CMK (cell line): ENCODE results near the gene SLC7A4.
"Not testable (repeated sequence)": the region's sequence is repeated elsewhere in the genome, so short reads cannot be mapped to it uniquely, and the experiment has no call there.

ENCODE experiments used
- DNase-seq: peaks from one replicate; pipeline ENCODE4 v3.0.0-alpha.2; 2010; ENCODE audit warnings: low read depth

The SLC7A4 gene

DNA sequence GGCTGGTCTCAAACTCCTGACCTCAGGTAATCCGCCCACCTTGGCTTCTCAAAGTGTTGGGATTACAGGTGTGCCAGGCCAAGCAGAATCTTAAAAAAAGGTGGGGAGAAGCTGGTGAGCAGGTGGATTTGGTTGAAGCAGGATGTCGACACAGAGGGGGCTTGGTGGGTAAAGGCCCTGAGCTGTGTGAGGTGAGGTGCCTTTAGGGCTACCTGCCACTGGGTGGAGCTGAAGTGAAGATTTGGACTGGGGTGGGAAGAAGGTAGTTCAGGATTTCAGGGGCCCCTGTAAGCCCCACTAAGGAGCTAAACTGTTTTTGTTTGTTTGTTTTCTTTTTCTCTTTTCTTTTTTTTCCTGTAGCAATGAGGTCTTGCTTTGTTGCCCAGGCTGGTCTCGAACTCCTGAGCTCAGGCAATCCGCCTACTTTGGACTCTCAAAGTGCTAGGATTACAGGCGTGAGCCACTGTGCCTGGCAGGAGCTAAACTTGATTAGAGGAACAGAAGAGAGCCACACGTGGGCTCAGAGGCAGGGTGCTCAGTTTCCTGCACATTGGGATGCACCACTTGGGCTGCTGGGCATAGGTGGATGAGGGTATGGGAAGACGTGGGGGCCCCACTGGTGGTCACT lies 11.4 kb downstream of the SLC7A4 start:
- DNase-seq = no peak

DNA sequence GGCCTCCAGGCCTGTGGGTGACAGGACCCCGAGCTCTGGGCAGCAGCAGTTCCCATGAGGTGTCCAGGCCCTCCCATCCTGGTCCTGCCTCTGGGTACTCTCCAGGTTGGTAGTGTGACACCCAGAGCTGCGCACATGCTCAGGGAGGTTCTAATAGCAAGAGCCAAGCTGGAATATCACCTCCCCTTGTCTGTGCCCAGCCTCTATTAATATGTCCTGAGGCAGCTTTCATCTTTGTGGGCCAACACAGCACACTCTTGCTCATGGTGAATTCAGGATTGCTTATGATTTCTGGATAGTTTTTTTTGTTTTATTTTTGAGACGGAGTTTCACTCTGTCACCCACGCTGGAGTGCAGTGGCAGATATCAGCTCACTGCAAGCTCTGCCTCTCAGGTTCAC lies 14.0 kb downstream of the SLC7A4 start:
- no peak for DNase-seq

DNA sequence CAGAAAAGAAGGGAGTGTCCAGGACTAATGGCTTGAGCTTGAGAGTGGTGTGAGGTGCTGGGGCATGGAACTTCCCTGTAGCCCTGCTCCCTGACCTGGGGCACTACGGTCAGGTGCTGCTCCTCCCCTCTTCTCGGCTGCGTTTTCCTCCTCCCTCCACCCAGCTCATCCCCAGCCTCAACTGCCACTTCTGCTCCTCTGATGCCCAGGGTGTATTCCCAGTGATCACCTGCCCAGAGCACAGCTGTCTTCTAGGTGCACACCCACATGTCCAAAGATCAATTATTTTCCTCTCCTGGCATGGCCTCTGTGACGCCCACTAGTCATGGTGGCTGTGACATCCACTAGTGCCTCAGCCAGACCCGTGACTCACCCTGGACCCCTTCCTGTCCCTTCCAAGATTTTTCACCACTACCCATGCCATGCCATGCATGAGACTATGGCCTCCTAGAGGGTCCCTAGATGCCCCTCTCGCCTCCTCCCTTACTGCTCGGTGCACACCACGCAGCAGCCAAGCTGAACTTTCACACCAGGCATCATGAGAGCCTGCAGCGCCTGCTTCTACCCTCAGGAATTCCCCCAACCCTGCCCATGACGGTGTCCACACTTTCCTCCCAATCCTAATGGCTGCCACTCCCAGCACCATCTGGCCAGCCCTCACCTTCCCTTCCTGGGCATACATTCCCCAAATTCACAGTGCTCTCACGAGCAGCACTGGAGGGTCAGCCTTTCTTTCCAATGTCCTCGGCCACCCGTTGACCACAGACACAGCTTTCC lies 15.5 kb downstream of the SLC7A4 start:
- DNase-seq = no peak

DNA sequence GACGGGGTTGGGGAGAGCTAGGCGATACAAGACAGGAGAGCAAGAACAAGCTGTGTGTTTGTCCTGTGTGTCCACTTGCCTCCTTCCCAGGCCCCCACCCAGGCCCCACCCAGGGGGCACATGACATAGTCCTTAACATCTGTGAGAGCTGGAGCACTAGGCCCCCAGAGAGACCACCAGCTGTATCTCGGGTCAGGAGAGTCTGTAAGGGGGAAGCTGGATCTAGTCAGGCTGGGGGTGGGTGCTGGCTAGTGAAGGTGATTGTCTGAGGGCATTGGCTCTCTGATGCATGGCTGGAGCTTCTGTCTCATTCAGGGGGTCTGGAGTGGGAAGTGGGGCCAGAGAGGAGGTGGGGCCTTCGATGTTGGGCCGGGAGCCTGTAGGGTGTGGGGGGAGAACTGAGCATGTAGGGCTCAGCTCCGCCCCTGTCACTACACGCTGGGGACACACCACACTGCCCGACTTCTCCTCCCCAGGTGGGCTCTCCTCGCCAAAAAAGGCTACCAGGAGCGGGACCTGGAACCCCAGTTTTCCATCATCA lies 16.8 kb downstream of the SLC7A4 start:
- DNase-seq = no peak

DNA sequence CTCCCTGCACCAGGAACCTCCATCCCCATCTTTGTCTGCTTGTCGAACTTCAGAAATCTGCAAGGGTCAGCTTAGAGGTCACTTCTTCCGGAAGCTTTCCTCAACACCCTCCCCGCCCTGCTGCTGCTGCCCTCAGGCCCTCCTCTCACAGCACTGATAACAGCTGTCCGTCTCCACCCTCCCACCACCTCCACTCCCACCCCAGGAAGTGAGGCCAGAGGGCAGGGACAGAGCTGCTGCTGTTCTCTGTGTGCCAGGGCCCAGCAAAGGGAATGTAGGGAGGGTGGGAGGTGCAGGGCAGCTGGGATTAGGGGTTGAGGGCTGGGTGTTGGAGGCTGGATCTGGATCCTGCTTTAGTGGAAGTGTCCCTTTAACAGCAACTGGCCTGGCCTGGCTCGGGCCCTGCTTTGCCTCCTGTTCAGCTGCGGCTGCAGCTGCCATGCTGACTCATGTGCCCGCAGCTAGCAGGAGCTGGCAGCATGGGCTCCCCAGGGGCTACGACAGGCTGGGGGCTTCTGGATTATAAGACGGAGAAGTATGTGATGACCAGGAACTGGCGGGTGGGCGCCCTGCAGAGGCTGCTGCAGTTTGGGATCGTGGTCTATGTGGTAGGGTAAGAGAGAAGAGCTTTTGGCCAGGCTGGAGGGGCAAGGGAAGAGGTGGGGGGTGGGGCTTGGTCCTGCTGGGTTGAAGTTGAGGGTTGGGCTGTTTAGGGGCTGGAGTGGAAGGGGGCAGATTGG lies 17.5 kb downstream of the SLC7A4 start, which contains the start of gene P2RX6:
Gene P2RX6, plus strand, starts transcription at position 440 of the 740 bp plus-strand sequence. Its CDS starts 10 bp downstream, at position 450.
- DNase-seq = peak; percentile 79

DNA sequence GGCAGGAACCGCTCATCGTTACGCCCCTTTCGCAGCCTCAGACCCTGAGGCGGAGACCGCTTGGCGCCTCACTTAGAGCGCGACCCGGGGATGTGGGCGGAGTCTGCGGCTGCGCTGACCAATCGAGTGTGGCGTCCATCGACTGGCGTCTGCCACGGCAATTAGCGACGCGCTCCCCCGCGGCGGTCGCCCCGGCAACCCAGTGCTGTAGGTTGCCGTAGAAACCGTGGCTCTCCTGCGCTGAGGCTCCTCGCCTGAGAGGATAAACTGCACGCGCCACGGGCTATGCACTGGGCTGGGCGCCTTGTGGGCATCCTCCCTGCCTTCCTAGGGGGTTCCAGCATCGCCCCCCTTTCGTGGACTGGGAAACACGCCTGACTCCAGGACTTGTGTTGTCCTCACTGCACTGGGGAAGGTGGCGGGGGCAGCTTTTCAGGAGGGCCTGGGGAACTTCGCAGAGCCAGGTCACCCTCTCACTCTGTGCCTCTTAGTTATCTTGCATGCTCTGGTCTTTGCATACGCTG lies 18.1 kb downstream of the SLC7A4 start:
- peak; percentile 88 for DNase-seq

DNA sequence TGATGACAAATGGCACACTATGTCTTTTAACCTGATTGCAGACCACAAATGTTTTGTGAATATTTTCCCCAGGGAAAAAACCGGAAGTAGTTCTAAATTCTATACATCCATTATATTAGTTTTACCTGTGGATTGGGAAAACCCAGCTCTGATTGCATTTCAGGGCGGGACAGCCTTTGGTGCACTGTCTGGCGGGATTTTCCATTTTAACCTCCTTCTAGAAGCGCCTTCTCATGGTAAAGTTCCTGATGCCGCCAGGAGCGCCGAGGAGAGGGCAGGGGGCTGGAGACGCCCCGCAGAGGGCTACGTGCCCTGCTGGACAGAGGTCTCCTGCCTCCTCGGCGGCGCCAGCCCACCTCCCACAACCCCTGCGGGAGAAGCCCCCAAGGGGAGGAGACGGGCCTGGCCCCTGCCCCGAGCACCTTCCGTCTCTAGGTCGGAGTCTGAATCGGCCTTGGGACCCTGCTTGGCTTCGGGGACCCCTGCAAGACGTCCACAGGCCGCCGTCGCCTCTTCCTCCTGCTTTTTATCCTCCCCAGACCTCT lies 18.6 kb downstream of the SLC7A4 start:
- DNase-seq = no peak

DNA sequence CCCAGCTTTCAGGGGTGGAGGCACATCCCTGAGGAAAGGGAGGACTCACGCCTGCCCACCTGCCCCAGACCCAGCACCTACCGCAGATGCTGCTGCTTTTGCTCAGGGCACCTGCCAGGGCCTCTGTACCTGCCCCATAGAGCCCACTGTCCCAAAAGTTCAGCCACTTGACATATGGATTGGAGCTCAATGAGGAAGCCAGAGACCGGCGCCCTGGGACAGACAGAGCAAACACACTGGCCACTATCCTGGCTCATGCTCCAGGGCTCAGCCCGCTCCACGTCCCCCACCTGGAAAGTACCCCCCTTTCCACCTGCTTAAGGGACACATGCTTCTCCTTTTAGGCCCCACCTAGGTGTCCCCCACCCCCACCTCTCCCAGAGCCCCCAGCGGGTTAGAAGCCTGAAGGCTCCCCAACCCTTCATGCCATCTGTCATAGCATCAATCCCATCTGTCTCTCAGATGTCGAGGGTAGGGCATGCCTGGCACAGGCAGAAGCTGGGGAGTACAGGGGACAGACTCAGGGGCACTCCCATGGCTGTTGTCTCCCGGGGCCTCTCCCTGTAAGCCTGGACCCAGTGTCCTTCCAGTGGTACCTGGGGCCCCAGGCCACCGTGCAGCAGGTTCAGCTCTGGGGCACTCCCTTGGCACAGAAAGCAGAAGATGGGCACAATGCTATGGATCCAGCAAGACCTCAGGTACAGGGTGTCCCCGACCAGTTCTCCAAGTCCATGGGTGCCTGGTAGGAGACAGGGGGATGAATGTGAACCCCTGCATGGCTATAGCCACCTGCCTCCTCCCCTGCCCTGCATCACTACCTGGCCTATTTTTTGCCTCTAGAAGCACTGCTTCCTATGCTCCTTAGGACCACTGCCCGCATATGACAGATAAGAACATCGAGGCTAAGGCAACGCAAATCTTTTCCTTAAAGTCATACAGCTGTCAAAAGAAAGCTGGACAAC lies 19.6 kb downstream of the SLC7A4 start:
- DNase-seq = no peak

DNA sequence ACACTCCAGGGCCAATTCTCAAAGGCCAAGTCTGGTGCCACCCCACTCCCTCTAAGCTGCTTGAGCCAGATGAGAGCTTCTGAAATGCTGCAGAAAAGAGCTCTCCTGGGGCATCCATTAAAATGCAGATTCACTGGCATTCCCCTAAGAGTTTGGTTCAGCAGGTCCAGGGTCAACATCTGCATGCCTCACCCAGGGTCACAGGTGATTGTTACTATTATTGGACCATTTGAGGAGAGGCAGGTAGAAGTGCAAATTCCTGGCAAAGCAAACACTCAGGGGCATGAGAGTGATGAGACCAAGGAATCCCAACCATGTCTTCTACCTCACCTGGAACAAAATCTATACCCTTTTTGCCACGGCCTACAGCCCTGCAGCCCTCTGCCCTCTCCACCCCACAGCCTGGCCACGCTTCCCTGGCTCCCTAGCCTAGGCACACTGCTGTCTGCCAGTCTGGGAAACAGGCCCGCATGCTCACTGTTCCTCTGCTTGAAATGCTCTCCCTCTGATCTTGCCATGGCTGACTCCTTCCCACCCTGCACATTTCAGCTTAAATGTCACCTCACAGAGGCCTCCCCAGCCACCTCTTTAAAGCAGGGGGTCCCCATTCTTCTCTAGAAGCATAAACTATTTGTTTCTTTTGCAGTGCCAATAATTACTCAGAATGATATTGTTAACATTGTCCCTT lies 21.8 kb downstream of the SLC7A4 start:
- DNase-seq = no peak

DNA sequence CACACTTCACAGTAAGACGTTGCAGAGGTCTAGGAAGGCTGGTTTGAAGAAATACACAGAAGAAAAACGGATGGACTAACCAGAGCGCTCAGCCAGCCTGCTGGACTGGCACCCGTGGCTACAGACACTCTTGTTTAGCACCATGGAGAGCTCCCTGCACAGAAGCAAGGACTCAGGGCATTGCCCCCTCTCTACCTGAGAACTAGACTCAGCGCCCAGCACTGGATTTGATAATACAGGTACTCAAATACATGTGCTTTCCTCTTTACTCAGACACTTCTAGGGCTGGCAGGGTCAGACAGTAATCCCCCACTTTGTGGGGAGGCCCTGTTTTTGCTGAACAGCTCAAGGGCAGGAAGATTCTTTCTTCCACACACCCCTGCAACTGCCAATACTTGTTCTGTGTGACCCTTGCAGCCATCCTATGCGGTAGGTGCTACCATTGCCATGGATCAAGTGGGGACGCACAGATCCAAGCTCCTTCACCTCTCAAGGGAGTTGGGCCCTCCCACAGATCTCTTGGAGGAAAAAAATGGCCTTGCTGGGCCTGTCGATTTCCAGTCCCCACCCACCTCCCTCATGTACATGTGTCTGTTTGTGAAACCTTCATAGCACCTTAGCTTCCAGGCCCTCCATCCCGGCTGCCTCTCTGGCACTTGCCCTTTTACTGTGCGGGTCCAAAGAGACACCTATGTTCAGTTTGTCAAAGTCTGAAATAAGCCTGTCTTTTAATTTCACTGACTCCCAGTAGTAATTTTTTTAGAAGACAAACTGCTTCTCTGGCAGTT lies 22.5 kb downstream of the SLC7A4 start:
- DNase-seq = no peak

DNA sequence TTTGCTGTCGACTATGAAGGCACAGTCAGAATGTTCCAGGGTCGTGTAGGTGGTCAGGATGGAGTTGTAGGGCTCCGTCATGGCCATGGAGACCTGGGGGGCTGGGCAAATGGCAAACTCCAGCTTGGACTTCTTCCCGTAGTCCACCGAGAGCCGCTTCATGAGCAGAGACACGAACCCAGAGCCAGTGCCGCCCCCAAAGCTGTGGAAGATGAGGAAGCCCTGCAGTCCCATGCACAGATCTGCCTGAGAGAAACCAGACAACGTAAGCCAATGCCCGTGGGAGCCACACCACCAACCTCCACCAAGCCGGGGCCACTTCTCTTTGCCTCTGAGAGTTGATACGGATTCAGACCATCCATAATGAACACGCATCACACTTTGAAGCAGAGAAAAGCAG lies 23.2 kb downstream of the SLC7A4 start:
- DNase-seq = not testable (repeated sequence)

DNA sequence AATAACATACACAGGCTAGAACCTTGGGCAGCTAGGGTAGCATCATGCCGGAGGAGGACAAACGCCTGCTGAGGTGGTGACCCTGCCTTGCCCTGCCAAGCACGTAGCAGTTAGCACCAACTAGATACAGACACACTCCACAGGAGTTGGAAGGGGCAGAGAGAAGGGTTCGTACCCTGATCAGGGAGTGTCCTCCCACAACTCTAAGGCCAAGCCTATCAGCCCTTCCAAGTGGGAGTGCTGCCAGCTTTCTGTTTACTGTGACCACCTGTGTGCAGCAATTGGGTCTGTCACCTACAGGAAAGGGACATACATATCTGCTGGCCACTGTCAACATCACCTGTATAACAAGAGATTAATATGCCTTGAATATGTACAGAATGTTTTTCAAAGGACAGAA lies 28.6 kb downstream of the SLC7A4 start:
- no peak for DNase-seq

DNA sequence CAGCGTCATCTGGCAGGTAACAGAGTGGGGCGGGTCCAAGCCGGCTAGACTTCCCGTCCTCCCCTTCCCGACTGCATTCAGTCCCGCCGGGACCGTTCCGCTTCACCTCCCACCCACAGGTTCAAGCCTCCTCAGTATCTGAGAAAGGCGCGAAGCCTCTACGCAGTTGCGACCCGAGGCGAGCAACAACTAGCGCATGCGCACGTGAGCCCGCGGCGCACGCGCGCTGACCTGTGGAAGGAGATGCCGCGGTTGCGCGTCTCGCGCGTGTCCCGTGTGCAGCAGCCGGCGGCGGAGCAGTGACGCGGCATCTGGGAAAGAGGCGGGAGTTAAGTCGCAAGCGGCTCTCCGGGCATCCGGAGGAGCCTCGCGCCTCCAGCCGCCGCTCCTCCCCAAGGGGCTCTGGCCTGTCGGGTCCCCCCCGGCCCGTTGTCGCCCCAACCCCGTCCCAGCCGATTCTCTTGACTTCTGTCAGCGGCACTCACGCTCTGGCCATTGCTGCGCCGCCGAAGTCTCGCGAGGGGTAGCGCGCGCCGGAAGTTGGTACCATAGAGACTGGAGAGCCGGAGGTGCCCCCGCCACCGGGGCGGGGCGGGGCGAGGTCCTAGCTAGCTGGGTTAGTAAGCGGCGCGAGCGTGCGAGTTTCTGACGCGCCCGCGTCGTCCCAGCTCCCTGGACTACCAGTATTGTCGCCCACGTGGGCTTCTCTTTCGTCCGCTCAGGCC lies 30.6 kb downstream of the SLC7A4 start, which contains the start of gene THAP7:
Gene THAP7, minus strand, starts transcription at position 518 of the 725 bp plus-strand sequence. Its CDS starts 207 bp downstream, at position 311.
- DNase-seq = peak; percentile 96

DNA sequence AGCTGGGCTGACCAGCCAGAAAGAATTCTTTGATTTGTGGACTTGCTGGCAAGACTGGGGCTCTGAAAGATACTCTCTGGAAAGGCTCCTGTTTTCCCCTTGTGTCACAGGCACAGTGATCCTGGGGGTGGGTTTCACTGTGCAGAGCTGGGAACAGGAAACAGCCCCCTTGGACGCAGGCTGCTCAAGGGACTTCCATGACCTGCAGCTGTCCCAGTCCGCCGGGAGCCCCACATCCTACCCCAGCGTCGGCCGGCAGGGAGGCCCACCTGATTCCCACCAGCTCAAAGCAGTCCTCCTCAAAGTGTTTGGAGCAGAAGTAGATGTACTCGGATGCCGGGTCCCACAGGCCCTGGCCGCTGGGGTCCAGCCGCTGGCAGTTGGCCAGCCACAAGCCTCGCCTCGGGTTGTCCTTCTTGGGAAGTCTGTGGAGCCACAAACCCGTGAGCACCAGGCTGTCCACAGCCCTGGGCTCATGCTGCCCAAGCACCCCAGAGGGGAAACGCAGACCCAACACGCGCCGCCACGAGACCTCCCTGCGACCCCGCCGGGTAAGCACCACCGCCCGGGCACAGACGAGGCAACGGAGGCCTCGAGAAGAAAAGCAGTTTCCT lies 31.3 kb downstream of the SLC7A4 start:
- no peak for DNase-seq

DNA sequence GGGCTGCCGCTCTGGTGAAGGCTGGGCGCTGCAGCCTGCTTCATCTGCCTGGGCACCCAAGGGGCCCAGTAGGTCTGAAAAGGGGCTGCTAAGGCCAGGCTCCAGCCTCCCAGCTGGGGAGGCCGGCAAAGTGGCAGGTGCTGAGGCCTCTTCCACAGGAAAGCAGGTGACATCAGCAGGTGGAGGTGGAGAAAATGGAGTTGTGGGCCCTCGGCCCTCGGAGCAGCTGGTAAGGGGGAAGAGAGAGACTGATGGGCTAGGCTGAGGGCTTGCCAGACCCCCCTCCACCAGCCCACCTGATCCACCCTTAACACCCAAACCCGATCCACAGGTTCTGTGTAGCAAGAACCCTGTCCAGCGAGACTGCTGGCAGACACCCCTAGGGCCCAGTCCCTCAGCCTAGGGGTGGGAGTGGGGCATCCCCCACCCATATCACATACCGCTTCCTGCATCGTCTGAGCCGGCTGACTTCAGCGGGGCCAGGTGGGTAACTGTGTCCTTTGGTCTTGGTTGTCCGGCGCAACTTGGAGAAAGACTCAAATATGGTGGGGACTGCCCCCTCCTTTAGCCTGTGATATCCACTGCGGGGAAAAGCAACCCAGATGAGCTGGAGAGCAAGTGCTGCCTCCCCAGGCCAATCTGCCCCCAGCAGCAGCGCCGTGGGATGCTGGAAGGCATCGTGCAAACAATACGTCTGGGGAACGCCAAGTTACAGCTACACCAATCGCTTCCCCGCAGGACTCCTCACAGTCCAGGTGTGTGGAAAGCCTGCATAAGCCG lies 32.0 kb downstream of the SLC7A4 start:
- DNase-seq = no peak

DNA sequence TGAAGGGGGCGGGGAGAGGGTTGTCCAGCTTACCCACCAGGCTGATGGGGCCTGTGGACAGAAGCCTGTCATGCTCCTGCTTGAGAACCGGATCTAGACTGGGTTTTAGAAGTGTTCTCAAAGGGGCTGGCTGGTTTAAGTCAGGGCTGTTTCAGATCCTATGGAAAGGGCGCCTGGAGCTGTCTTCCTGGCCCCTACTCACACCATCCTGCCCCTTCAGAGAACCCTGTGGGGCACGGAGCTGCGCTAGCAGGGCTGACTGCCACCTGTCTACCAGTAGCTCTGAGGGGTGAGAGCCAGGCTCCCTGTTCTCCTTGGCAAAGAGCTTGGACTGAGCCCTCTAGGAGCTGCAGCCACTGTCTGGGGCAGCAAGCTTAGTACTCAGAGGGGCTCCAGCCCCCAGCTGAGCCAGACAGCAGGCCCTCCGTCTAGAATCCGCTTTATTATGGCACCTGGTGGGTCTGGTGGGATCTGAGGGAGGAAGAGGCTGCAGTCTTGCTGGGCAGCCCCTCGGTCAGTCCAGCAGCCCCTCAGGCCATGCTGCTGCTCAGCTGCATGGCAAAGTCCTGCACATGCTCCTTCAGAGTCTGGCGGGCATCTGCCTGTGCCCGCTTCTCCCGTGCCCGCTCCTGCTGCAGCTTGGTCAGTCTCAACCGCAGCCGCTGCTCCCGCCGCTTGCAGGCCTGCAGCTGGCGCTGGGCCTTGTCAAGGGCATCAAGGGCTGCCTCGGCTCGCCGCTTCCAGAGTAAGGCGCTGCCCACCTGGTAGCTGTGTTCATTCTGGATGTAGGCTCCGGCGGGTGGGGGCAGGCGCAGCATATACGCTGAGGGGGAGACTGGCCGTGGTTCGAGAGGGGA lies 32.8 kb downstream of the SLC7A4 start:
- DNase-seq = no peak
